WTC11 (cell line): ENCODE results near the gene AMACR.

Experiments
- AFF4 ChIP-seq: sonication (generic); formaldehyde crosslinking; IDR thresholded peaks from 2 replicates; pipeline ENCODE4 v1.8.1; 2023; ENCODE audit warnings: mild to moderate bottlenecking, missing genetic modification reagents, borderline replicate concordance
- CBFB ChIP-seq: sonication (generic); formaldehyde crosslinking; IDR thresholded peaks from 2 replicates; pipeline ENCODE4 v1.8.1; 2022; ENCODE audit warnings: mild to moderate bottlenecking, low read depth, missing genetic modification reagents
- CTCF ChIP-seq: fragments of 200-600 bp; IDR thresholded peaks from 2 replicates; pipeline ENCODE4 v1.8.0; 2022; ENCODE audit warnings: antibody characterized with exemption
- FOXK1 ChIP-seq: sonication (generic); formaldehyde crosslinking; IDR thresholded peaks from 2 replicates; pipeline ENCODE4 v1.8.0; 2022; ENCODE audit warnings: mild to moderate bottlenecking, moderate library complexity, missing genetic modification reagents

GRCh38 chr5:33939556-33940262 is 68.1 kb downstream of the AMACR start:
- TF ChIP-seq CTCF, result no peak
- no peak for TF ChIP-seq AFF4 (CRISPR knock-in tag)
- TF ChIP-seq CBFB (CRISPR knock-in tag), result no peak
- TF ChIP-seq FOXK1 (CRISPR knock-in tag), result no peak
